Effector CD8-positive, alpha-beta T cell (primary cell): ENCODE measurements around the gene KCNG2.
"Not testable (repeated sequence)": the region's sequence is repeated elsewhere in the genome, so short reads cannot be mapped to it uniquely, and the experiment has no call there.

Source experiments
- DNase-seq: peaks from one replicate; lab custom pipeline; 2025; lab: John Stamatoyannopoulos, UW

KCNG2 gene

DNA sequence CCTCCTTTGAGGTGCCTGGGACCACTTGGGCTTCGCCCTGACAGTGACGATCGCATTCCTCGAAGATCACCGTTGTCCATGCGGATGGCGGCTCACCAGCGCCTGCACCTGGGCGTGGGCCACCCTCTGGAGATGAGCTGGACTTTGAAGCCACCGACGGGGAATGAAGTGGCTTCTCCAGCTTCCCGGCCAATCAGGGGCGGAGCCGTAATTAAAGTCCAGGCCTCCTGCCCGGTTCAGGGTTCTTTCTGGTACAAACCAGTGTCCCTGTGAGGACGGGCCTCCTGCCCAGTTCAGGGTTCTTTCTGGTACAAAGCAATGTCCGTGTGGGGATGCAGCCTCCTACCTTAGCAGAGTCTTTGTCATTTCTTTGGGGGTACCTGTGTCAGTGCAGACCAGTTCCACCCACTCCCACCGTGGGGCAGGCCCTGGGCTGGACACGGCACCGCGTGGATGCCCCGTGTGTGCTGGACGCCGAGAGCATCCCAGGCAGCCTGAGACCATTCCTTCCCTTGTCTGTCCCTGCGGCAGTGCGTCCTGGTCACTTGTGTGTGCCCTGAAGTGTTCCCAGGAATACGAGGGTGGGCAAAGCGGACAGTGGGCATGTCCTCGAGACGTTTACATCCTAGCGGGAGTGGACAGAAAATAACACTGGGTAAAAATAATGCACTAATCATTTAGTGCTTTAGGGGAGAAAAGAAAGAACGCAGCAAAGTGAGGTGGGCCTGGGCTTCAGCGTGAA lies 55.0 kb downstream of the KCNG2 start:
- DNase-seq, result no peak

DNA sequence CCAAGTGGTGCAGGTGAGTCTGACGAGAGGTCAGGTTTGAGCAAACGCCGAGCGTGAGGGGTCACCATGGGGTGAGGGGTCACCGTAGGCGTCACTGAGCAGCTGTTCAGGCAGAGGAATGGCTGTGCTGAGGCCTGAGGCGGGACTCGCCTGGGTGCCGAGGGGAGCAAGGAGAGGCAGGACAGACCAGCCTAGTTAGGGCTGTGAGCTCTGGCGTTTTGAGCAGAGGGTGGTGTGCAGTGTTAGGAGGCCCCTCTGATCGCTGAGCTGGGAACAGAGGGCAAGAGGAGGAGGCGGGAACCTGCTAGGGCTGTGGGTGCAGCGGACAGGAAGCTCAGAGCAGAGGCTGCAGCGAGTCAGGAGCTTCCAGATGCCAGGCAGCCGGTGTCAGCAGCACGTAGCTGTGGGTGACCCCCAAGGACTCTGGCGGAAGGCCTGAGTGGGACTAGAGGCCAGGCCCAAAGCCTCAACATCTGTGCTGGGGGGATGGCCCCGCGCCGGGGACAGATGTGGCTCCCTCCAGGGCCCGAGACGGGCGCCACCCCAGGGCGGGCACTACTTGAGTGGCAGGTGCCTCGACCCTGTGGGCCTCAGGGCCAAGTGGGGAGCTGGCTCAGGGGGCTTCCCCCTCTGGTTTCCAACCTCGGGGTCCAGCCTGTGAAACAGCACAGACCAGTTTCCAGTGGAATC lies 55.7 kb downstream of the KCNG2 start:
- DNase-seq, result no peak

DNA sequence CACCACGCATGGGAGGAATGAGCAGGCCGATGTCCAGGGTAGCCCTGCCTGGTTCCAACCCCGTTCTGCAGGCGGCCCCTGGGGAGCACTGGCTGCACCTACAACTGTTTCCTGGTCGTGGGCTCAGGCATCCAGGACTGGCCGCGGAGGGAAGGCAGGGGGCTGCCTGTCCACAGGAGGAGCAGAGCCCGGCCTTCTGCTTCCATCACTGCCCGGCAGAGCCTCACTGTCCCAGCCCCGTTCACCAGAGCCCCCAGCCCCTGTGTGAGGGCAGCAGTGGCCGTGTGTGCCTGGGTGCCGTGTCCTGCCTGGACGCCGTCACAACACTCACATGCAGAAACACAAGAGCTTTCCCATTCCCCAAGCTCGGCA lies 56.2 kb downstream of the KCNG2 start:
- DNase-seq, result no peak

DNA sequence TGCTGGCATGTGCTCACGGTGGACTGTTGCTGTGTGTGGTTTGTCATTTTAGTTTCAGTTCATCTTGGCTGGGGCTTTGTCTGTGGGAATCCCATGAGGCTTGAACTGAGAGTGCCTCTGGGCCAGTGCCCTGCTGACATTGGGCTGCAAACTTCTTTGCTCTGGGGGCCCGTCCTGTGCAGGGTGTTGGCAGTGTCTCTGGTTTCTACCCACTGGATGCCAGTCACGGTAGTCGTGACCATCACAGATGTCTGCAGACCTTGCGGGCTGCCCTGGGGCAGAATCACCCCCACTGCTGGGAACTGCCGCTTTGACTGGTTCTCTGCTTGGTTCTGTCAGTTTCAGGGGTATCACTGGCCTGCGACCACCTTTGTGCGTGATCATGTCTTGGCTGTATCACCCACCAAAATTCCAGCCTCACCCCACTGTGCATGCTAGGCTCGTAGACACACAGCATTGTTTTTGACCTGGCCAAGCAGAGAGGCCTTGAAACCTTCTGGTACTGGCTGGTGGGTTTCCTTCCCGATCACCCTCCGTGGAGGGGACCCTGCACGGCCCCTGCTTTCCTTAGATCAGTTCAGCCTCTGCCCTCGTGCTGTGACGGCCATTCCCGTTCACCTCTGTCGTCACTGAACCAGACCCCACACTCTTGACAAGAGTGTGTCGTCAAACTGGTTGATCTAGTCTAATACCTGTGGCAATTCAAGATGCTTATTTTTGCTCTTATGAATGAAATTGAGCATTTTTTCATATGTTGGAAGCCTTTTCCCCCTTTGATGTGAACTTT lies 57.6 kb downstream of the KCNG2 start:
- no peak for DNase-seq

DNA sequence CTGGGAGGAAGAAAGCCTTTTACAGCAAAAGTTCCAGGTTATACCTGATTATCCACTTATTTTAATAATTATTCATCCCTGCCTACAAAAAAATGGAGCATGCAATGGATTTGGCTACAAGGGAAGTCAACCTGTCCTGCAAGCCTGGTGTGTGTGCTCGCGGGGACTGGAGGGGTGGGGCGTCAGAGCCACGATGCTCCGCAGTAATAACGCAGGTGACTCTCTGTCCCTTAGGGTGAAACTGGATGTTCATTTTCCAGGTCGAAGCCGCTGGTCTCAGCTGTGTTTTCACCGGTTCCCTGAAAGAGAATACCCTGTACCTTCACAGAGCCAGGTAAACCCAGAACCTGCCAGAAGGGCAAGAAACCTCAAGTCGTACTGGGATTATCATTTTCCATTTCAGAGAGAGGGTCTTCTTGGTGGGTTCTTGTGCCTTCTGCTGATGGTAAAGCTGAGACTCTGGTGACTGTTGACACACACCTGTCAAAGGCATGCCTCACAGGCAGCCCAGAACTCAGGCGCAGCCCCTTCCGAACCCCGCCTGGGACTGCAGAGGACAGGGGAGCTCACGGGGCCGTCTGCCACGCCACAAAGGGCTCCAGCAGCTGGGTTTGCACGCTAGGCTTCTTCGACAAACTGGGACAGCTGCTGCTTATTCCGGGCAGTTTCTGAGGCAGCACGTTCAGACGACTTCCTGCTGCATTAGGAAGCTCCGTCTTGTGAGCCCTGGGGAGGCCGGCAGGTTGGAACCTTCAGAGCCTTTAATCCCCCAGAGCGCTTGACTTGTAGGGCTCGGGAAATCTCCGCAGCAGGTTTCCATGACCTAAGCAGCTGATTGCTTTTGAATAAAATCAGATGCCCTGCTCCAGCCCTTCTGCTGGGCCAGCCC lies 58.6 kb downstream of the KCNG2 start:
- DNase-seq, result peak; percentile 17

DNA sequence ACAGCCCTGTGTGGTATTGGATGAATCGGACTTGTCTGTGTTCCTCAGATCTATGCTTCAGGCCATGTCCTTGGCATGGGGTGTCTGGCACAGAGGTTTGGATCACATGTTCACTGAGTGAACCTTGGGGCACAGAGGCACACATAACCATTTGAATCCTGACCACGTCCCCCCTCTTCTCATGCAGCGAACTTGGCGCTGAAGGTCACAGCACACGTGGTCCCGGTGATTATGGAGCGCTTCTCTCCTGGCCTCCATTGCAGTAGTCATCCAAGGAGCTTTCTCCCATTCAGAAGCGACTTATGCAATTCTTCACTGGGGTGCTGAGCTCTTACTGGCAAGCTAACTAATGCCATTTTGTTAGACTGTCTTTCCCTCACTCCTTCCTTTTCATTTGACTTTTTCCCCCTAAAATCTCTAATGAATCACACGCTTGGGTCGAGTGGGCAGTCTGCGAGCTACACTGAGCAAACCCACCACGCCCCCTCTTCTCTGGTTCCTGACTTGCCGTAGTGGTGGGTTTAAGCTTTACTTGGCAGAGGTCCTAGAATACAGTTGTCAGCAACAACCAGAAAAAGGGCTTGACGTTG lies 59.4 kb downstream of the KCNG2 start:
- DNase-seq, result no peak

DNA sequence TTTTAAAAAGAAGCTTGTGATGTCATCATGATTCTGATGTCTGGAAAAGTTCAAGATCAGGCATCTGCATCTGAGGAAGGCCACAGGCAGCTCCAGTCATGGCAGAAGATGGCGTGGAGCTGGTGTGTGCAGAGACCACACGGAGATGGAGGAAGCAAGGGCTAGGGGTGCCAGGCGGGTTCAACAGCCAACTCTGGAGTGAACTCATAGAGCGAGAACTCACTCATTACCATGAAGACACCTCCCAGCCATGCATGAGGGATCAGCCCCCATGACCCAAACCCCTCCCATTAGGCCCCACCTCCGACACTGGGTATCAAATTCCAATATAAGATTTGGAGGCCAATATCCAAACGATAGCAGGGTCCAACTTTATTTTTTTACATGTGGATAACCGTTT lies 61.6 kb downstream of the KCNG2 start:
- no peak for DNase-seq

DNA sequence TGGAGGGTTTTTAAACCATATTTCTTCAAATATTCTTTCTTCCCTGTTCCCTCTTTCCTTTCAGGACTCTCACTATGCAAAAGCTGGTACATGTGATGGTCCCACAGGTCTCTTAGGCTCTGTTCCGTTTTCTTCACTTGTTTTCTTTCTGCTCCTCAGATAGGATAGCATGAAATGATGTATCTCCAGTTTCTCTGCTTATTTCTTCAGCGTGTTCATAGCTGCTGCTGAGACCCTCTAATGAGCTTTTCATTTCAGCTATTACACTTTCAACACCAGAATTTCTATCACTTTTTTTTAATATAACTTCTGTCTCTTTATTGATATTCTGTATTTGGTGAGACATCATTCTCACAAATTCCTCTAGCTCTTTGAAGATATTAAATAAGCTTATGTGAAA lies 63.9 kb downstream of the KCNG2 start:
- DNase-seq, result no peak

DNA sequence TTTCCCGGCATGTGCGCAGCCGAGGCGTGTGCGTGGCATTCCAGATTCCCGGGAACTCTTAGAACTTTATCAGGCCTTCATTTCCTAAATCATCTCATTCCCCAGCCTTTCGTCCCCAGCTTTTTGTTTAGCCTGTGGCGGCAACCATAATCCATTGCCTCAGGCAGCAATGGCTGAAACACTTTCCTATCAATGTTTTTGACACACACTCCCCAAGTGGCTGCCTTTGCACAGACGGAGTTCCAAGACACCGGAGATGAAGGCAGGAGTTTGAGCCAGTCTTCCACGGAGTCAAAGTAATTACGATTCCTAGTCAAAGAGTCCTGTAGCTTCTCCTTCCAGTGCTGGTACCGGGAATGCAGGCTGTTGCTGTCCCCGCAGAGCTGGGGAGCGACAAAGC lies 64.8 kb downstream of the KCNG2 start:
- DNase-seq, result no peak

DNA sequence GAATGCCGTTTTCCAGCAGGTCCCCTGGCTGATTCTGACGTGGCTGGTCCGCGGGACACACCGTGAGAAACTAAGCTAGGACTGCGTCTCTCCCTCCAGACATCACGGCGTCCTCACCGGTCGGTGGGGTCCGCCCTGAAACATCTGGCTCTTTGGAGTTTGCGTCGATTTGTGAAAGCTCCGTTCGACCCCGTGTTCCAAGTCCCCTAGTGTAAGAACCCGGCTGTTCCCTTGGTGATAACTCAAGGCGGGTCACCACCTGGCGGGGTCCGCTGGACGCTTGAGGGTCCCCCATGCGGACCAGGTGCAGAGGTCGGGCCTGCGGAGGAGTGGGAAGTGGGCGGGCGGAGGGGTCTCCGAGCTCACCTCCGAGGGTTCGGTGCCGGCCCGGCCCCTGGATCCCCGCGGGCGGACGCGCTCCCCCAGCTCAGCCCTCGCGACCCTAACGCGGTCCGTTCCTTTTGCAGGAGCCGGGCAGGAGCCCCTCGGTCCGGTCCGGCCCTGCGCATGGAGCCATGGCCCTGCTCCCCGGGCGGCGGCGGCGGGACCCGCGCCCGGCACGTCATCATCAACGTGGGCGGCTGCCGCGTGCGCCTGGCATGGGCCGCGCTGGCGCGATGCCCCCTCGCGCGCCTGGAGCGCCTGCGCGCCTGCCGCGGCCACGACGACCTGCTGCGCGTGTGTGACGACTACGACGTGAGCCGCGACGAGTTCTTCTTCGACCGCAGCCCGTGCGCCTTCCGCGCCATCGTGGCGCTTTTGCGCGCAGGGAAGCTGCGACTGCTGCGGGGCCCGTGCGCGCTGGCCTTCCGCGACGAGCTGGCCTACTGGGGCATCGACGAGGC lies 65.6 kb downstream of the KCNG2 start:
- DNase-seq, result no peak

DNA sequence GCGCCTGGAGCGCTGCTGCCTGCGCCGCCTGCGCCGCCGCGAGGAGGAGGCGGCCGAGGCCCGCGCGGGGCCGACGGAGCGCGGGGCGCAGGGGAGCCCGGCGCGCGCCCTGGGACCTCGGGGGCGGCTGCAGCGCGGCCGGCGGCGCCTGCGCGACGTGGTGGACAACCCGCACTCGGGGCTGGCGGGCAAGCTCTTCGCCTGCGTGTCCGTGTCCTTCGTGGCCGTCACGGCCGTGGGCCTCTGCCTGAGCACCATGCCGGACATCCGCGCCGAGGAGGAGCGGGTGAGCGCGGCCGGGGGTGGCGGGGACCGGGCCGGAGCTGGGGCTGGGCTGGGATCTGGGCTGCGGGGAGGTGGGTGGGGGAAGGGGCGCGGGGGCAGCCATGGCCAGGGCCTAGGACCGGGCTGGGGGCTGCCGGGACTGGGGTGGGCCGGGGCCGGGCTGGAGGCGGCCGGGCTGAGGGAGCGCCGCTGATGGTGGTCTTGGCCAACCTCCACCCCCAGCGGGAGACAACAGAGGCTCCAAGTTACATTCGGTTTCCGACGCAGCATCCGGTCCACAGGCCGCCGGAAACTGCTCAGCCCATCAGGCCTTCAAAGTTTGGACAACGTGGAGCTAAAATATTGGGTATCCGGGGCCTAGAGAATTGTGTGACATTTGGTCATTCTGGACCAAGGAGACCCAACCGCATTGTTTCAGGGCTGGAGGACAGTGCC lies 66.4 kb downstream of the KCNG2 start:
- no peak for DNase-seq

DNA sequence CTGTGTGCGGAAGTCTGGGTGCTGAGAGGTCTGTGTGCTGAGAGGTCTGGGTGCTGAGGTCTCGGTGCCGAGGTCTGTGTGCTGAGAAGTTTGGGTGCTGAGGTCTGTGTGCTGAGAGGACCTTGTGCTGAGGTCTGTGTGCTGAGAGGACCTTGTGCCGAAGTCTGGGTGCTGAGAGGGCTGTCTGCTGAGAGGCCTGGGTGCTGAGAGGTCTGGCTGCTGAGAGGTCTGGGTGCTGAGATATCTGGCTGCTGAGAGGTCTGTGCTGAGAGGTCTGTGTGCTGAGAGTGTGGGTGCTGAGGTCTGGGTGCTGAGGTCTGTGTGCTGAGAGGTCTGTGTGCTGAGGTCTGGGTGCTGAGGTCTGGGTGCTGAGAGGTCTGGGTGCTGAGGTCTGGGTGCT lies 67.2 kb downstream of the KCNG2 start:
- DNase-seq, result not testable (repeated sequence)

DNA sequence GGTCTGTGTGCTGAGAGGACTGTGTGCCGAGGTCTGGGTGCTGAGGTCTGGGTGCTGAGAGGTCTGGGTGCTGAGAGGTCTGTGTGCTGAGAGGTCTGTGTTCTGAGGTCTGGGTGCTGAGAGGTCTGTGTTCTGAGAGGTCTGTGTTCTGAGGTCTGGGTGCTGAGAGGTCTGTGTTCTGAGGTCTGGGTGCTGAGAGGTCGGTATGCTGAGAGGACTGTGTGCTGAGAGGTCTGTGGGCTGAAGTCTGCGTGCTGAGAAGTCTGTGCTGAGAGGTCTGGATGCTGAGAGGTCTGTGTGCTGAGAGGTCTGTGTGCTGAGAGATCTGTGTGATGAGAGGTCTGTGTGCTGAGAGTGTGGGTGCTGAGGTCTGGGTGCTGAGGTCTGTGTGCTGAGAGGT lies 68.2 kb downstream of the KCNG2 start:
- DNase-seq, result not testable (repeated sequence)

DNA sequence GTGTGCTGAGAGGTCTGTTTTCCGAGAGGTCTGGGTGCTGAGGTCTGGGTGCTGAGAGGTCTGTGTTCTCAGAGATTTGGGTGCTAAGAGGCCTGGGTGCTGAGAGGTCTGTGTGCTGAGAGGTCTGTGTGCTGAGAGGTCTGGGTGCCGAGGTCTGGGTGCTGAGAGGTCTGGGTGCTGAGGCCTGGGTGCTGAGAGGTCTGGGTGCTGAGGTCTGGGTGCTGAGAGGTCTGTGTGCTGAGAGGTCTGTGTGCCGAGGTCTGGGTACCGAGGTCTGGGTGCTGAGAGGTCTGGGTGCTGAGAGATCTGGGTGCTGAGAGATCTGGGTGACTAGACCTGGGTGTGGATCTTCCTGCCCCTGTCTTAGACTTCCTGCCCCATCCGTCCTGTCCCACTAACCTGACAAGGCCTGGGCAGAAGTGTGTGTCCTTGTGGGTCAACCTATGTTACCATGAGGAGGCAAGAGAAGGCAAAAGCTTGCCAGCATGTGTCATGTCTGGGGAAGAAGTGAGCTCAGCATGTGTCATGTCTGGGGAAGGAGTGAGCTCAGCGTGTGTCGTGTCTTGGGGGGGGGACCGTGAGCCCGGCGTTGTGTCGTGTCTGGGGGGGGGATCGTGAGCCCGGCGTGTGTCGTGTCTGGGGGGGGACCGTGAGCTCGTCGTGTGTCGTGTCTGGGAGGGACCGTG lies 69.3 kb downstream of the KCNG2 start:
- DNase-seq, result no peak

DNA sequence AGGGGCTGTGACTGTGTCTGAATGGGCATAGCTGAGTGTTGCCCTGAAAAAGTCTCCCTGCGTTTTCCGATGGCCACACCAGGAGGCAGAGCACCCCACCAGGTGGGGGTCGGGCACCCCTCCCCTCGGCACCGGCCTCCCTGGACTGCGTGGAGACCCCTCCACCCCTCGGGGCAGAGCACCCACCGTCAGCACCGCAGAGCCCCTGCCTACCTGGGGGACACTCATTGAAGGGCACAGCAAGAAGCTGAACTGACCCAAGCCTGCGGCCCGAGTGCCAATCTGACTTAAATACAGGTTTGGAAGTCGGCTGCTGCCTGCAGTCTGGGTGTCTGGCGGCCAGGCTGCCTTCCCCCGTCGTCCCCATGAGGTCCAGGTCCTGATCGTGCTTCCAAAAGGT lies 69.9 kb downstream of the KCNG2 start:
- DNase-seq, result no peak

DNA sequence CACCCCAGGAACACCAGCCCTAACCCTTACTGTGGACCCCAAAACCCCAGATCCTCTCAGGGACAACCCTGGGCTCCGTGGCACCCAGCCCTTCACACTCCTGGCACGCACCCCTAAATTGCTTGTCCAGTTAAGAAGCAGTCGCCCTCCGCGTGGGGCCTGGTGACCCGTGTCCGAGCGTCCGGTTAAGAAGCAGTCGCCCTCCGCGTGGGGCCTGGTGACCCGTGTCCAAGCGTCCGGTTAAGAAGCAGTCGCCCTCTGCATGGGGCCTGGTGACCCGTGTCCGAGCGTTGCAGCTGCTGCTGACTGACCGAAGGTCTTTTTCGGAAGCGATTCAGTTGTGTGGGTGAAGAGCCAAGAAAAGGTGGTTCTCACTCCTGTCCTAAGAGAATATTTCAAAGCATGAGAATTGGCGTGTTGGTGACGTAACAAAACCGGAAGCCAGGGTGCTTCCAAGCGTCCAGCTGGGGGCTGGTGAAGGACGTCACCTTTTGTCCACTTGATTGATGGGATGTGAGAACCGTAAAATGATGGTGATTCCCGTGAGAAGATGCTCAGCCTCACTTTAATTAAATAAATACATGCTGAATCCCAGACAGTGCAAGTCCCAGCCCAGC lies 70.5 kb downstream of the KCNG2 start:
- DNase-seq, result no peak

DNA sequence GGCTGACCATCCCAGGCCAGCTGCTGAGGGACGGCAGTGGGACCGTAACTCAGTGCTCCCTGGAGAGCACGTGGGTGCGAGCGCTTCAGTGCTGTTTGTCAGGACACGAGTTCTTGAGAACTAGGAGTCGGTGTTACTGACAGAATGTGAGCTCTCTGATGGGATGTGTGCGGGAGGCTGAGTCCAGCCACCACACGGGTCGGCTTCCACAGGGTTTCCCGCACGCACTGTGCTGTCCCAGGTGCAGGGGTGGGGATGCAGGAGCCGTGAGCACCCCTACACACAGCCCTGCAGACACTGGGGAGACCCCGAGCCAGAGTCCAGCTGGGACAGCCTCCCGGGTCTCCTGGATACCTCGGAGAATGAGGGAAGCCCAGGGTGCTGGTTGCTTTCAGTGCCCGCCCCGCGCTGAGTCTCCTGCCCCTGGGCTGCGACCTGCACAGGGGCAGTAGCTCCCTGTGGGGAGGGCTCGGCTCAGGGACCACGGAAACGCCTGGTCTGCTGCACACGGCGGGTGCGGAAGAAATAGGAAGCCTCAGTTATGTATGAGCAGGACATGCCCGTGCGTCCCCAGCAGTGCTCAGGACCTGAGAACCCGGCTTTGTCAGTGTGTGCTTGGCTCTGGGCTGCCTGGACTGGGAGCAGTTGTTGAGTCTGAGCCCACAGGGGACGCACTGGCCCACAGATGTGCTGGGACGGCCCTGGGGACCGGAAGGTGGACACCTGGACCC lies 71.2 kb downstream of the KCNG2 start:
- no peak for DNase-seq

DNA sequence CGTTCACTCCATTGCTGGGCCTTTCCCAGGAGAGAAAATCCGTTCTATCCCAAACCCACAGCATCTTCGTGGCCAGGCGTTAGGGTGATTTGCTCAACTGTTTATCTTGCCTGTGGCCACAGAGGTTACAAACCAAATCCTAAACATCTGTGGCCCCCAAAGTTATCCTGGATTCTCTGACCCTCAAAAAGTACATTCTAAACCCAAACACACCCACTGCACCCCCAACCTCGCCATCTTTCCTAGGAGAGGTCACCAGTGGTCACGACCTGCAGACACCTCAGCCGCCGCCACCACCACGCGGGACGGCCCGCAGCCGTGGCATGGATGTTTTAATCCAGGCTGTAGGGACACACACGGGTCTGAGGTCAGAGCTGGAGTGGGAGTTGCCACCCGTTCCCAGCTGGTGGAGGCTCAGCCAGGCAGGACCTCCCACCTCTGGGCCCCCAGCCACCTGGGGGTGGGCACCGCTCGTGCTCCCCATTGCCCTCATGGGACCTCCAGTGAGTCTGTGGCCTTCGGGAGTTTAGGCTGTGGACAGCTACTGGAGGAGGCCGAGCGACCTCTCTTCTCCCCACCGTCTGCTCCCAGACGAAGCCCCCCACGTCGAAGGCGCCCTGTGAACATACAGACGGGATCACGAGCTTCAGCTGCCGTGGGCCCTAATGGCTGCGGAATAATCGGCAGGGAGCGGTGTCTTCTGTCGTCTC lies 72.0 kb downstream of the KCNG2 start:
- DNase-seq, result no peak
